ENCODE results near the gene PSMC3IP.
"Not testable (repeated sequence)": the region's sequence is repeated elsewhere in the genome, so short reads cannot be mapped to it uniquely, and the experiment has no call there.

The PSMC3IP gene, protein sequence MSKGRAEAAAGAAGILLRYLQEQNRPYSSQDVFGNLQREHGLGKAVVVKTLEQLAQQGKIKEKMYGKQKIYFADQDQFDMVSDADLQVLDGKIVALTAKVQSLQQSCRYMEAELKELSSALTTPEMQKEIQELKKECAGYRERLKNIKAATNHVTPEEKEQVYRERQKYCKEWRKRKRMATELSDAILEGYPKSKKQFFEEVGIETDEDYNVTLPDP

DNA sequence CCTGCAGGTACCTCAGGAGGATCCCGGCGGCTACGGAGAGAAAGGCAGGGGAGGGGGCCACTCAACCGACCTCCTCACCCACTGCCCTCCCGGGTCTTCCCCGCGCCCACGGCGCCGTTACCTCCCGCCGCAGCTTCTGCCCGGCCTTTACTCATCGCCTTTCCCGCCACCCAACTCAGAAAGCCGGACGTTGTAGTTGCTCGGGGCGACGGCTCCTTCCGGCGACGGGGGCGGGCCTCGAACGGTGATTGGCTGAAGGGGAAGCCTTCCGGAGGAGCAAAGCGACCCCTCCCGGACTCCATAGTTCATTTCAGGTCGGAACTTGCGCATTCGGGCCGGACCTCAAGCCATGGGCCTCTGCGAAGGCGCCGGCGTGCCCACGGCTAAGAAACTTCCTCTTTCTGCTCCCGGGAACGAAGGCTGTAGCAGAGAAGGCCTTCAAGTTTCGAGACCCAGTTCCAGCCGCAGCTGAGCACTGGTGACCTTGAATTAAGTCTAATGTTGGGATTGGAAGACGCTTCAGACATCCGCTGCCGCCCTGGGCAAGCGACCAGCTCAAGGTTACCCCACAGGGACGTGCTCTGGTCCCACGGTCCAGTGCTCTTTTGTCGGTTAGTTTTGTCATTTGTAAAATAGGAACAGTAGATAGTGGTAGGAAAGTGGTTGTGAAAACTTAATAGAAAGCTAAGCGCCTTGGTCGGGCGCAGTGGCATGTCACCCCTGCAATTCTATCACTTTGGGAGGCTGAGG is at the start of gene PSMC3IP:
Gene PSMC3IP (minus strand): TSS at position 198 of the 750 bp plus-strand sequence. CDS start 43 bp downstream, at position 155.
- peak; percentile 91 for DNase-seq (ENCODE audit: low spot score)

DNA sequence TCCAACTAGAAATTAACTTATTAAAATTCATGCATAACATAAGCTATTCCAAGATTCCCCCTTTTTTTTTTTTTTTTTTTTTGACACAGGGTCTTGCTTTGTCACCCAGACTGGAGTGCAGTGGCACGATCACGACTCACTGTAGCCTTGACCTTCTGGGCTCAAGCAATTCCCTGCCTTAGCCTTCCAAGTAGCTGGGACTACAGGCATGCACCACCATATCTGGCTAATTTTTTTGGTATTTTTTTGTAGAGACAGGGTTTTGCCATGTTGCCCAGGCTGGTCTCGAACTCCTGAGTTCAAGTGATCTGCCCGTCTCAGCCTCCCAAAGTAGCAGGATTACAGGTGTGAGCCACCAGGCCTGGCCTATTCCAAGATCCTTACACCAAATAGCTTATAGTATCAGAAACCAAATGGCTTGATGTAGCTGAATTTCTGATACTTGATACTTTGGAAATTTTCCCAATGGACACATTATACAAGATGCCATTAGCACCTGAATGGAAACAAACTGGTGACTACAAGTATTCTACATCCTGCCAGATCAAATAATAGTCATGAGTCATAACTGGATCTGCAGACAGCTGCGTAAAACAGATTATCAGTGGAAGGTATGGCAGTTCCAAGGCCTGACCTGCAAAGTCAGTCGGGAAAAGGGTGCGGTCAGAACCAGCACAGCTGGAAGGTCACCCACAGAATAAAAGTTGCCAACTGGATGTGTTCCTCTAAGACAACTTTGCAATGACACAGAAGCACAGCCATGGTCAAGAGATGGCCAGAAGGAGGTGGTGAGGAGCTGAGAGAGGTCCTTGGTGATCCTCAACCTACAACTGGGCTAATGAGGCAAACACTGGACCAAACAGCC is 46.4 kb upstream of the PSMC3IP start:
- DNase-seq (ENCODE audit: low spot score): peak; percentile 78

DNA sequence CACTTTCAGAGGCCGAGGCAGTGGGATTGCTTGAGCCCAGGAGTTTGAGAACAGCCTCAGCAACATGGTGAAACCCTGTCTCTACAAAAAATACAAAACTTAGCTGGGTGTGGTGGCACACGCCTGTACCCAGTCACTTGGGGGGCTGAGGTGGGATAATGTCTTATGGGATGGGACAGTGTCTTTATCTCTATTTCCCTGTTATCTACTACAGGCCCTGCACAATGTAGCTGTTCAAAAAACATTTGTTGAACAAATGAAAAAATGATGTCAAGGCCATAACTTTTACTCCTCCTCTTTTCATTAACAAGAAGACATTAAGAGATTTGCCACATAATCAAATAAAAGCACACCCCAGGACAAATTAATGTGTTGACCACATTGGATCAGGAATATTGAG is 45.7 kb upstream of the PSMC3IP start:
- DNase-seq (ENCODE audit: low spot score): no peak

DNA sequence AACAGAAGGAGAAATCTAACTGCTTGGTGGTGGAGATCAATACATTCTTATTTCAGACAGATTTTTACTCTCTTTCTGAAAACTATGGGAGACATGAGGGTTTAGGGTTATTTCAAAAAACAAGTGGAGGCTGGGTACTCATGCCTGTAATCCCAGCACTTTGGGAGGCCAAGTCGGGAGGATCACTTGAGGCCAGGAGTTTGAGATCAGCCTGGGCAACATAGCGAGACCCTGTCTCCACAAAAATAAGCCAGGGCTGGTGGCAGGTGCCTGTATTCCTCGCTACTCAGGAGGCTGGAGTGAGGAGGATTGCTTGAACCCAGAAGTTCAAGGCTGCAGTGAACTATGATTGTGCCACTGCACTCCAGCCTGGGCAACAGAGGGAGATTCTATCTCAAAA is 44.5 kb upstream of the PSMC3IP start:
- not testable (repeated sequence) for DNase-seq (ENCODE audit: low spot score)

DNA sequence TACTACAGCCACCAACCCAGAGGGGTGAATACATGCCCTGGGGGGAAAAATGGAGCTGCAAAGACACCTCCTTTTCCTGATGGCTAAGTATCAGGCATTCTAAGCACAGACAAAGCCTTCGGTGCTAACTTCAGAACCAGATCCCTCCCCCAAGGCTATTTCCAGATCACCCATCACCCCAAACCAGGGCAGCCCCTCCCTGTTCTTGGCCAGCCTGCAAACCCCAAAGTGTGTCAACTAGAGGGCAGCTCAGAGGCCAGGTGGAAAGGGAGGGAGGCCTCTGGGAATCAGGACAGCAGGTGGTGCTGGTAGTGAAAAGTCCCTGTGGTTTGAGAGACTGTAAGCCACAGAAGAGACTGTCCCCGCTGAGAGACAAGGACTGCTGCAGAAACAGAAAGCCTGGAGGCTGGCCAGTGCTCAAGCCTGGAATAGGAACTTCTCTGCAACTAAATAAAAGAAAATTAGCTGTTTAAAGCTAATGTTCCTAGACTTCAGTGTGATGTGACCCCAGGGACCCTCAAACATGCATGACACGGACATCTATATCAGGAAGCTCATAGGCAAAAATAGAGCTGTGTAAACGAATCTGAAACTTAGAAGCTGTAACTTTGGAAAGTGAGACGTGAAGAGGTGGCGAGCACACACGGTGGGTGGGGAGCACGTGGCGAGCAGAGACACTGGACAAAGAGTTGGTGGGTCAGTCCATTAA is 41.1 kb upstream of the PSMC3IP start:
- peak; percentile 72 for DNase-seq (ENCODE audit: low spot score)

DNA sequence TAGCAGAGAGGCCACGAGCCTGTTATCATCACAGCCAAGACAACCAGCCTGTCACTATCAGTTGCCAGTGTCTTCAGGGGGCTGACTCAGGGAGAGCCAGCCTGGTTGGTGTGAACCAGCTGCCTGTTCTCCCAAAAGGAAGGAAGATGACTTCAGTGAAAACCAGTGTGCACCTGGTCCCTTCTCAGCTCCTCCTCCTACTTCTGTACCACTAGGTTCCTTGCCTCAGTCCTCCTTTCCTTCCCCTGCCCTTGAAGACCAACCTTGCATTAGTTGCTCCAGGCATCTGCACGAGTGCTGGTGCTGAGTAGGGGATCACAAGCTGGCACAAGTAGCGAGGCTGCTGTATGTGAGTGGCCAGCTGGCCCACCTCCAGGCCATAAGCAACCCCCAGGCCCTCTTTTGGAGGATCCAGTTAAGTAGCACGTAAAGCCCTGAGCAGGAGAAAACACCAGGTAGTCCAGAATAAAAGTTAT is 40.5 kb upstream of the PSMC3IP start:
- peak; percentile 59 for DNase-seq (ENCODE audit: low spot score)

DNA sequence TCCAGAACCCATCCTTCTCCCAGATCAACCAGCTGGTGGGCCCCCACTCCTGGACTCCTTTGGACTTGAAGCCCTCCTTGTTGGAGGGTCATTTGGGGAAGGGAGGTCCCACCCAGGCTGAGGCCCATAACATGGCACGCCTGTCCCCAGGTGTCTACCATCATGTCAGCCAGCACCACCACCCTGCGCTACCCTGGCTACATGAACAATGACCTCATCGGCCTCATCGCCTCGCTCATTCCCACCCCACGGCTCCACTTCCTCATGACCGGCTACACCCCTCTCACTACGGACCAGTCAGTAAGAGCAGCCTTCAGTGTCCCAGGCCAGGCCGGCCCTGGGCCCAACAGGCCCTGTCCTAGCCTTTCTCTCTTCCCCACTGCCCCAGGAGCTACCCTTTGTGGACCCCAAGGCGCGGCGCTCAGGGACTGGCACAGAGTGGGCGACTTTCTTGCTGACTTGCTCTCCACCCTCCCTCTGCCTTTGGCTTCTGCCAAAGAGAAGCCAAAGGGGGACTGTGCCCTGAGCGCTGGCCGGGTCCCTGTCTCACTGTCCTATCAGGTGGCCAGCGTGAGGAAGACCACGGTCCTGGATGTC is 36.3 kb upstream of the PSMC3IP start:
- DNase-seq (ENCODE audit: low spot score): no peak

DNA sequence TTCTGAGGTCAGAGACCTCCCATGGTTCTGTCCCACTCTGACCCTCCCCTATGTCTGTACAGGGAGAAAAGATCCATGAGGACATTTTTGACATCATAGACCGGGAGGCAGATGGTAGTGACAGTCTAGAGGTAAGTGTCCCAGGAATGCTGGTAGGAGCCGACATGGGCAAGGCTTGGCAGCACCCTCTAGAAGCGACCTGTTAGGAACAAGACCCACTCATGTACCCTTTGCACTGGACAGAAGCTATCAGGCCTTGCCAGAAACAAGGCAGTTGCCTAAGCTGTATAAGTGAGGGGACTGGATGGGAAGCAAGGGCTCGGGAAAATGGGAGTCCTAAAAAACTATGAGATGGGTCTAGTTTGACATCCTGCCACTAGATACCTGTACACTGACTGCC is 34.5 kb upstream of the PSMC3IP start:
- DNase-seq (ENCODE audit: low spot score): no peak

DNA sequence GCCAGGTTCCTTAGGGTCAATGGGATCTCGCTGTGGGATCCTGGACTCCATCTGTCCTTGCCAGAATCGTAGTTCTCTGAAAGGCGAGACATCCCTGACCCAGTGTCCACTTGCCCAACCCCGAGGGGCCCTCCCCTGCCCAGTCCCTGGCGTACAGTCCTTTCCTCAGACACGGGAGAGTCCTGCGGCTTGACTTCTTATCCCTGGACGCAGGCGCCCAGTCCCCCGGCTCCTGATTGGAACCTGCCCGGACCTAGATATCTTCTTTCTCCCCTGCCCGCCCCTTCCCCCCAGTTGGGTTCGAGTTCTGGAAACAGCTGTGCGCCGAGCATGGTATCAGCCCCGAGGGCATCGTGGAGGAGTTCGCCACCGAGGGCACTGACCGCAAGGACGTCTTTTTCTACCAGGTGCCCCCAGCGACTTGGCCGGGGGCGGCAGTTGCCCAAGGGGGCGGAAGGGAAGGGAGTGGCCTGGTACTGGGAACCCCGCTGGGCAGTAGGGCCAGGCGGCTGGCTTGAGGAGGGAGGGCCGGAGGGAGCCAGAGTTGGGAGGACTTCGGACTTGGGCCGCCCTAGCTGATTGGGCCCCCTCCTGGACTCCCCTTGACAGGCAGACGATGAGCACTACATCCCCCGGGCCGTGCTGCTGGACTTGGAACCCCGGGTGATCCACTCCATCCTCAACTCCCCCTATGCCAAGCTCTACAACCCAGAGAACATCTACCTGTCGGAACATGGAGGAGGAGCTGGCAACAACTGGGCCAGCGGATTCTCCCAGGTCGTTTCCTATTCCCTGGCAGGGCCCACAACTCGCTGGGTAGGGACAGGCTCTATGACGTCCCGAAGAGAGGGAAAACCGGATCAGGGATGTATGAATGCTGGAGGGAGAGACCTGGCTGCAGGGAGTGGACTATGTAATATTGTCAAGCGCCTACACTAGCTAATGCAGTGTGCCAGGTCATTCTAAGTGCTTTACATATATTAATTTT is 32.6 kb upstream of the PSMC3IP start:
- not testable (repeated sequence) for DNase-seq (ENCODE audit: low spot score)

DNA sequence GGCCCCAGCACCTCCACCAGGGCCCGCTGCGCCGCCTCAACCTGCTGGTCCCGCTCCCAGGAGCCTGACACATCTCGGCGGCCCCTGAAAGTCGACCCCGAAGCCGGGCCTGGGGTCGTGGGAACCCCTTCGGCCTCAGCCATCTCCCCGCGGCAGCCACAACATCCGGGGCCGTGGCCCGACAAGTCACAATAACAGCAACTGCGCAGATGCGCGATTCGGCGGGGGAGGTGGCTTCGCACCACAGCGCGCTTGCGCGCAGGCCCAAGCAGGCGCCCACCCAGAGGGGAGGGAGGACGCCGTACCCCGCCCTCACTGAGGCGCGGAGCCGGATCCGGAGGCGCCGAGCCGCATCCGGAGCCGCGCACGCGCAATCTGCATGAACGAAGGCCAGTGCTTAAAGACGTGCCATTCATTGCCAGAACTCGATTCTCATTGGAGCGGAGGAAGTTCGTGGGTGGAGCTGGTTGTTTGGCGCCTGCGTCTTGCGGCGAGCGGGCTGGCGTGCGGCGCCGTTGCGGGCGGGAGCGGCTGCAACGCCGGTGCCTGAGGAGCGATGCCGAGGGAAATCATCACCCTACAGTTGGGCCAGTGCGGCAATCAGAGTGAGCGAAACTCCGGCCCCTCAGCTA is 31.8 kb upstream of the PSMC3IP start, which contains the start of the genes RETREG3 and TUBG1:
Gene RETREG3 (minus strand): TSS at position 193 of the 632 bp plus-strand sequence. CDS start 50 bp downstream, at position 143.
Gene TUBG1 (plus strand): TSS at position 502 of the 632 bp plus-strand sequence. CDS start 55 bp downstream, at position 557.
- DNase-seq (ENCODE audit: low spot score): peak; percentile 99

DNA sequence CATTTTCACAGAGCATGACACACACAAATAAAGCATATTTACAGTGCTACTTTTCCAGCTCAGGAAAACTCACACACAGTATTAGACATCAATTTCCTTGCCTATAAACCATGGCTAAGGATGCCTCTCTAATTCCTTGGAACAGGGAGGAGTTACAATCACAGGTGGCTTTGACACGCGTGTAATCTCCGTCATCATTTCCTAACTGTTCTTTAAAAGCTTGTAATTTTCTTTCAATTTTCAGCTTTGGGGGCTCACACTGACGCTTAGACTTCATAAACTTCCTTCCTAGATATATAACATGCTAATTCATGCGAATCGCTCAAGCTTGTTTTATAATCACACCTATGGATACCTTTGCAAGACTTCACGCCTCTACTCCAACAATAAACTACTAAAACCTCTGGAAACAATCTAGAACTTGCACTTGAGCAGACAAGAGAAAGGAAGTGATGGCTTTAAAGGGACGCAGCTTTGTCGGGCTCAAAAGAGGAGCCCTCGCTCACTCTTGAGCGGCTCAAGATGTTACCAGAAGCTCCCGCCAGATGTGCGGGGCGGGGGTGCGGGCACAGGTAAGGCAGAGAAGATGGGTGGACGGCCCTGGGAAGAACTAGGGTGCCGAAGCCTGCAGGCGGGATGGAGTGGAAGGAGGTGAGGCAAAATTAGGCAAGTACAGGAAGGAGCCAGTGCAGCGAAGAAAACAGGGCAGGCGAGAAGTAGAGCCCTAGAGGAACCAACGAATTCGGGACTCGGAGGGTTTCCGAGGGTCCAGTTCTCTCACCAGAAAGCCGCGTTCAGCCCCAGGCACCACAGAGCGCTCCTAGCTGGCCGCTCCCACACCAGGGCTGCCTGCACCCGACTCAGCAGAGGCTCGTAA is 31.0 kb upstream of the PSMC3IP start:
- DNase-seq (ENCODE audit: low spot score): no peak

DNA sequence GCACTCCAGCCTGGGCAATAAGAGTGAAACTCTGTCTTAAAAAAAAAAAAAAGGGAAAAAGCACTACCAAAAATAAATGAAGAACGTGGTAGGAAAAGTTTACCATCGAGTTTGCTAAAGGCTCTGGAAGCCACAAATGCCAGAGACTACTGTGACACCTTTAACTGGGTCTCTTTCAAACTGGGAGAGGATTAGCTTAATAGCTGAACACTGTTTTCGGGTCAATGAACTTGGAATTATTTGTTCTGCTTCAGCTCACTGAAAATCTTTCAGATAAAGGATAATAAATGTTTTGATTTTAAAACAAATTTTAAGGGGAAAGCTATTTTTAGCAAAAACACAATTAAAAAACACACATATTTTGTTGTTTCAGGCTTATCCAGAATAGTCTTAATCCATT is 30.2 kb upstream of the PSMC3IP start:
- DNase-seq (ENCODE audit: low spot score): no peak

DNA sequence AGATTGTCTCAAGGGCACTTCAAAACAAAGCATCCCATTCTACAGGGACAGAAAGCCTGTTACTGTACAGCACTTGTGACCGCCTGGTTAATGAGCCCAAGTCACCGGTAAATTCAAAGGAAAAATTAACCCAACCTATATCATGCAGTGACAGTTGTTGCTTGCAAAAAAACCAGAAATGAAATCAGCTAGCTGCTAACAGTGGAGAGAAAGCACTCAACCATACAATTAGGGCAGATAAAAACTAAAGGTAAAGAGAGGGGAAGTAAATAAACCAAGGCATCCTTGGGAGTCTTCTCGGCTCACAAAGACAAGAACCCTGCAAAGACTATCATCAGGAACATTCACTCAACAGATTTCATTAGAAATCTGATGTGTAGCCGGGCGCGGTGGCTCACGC is 25.8 kb upstream of the PSMC3IP start:
- no peak for DNase-seq (ENCODE audit: low spot score)

DNA sequence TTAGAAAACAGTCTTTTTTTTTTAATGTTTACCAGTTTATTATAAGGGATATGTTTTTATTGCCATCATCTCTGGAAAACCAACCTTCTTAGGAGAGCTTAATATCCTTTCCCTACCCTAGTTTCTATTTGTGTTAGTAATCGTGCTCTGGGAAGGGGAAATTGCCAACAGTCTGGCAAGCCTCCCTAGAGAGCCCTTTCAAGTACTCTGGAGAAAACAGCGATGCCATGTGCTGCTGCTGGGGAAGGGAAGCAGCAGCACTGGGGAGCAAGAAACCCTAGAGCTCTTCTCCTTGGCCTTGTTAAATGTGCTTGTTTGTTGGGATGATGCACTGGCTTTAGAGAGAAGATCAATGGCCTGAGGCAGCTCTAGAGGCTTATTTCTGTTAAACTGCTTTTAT is 21.4 kb upstream of the PSMC3IP start:
- DNase-seq (ENCODE audit: low spot score): no peak

DNA sequence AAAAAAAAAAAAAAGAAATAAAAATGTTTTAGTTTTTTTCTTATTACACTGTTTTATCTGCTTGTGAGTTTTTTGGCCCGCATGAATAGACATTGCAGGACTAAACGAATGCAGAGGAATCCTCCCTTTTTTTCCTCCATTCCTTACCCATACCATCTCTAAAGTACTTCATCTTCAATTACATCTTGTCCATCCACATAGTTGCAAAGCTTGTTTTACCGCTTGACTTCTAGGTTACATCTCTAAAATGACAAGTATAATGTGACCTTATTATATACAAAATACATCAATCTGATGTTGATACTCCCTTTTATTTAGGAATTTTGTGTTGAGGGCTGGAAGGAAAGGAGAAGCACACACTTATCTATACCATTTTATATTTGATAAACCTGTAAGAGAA is 18.9 kb upstream of the PSMC3IP start:
- no peak for DNase-seq (ENCODE audit: low spot score)

DNA sequence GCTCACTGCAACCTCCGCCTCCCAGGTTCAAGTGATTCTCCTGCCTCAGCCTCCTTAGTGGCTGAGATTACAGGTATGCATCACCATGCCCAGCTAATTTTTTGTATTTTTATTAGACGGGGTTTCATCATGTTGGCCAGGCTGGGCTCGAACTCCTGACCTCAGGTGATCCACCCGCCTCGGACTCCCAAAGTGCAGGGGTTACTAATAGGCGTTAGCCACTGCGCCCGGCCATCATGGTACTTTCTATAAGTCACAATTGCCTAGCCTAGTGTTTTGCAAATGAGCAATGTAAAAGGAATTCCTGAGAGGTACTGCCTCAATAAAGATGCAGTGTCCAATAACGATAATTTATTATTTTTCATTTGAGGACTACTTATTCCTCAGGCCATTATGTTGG is 13.9 kb upstream of the PSMC3IP start:
- DNase-seq (ENCODE audit: low spot score): no peak

DNA sequence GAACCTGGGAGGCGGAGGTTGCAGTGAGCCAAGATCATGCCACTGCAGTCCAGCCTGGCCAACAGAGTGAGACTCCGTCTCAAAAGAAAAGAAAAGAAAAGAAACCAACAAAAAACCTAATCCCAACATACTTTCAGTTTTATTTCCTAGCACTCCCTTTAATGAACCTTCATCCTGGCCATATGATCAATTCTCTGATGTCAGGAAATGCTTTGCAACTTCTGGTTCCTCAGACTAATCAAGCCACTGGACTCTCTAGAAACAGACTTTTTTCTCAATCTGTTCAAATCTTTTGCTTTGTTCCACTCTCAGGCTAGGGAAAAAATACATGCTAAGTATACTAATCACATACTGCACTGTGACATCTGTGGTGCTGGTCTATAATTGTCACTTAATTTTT is 13.4 kb upstream of the PSMC3IP start:
- no peak for DNase-seq (ENCODE audit: low spot score)

DNA sequence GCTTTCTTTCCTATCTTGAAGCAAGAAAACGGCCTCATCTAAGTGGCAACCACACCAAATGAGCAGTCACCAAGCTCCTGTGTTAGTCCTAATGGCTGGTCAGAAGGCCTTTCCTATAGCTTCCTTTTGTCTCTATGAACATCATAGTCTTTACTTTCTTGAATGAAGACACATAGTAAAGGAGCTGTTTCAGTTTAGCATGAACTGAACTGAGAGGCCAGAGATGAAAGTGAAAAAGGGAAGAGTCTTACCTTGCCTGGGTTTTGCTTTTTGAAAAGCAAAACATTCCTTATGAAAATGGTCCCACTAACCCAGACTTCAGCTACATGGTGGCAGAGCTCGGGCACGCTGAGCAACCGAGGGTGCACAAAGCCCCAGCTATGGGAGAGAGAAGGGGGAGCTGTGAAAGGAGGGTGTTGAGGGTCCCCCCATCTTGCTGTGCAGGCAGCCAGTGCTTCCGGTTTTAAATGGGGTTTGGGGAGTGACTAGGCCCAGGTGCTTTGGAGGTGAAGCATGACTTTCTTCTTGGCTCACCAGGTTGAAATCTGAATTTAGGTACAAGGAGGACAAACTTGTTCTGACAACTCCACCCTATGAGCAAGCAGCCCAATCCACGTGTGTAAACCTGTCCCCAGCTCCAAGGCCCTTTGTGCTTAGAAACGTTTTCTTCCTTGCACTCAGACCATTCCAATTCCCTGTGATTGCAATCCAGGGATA is 9.1 kb upstream of the PSMC3IP start:
- DNase-seq (ENCODE audit: low spot score): no peak

Measured in hematopoietic multipotent progenitor cell treated with erythropoietin and hydrocortisone succinate and interleukin-3 and kit ligand, for 17 days (in vitro differentiated cells).